BJ (cell line): ENCODE results near the gene HDLBP. TPM values are rescaled to one million over a fixed set of nuclear protein-coding genes. Genes with fewer than 3 reads are reported as not detected.

ENCODE experiments used
- CTCF ChIA-PET: fragments of 350-600 bp; formaldehyde crosslinking; extraction: SDS; loops from one replicate; lab custom pipeline; 2021; ENCODE audit warnings: antibody characterized with exemption, inconsistent platforms; lab: Yijun Ruan, JAX
- POLR2A ChIA-PET: fragments of 300-600 bp; sonication (Branson Sonifier 250); formaldehyde crosslinking; extraction: SDS; loops from one replicate; lab custom pipeline; 2021; ENCODE audit warnings: antibody characterized with exemption; lab: Charles Lee
- DNase-seq: peaks from one replicate; pipeline ENCODE4 v3.0.0-alpha.2; 2011; ENCODE audit warnings: low read depth
- H3K27me3 ChIP-seq: 2 replicates; pipeline ENCODE4 v1.6.0; 2011; ENCODE audit warnings: low read length; ENCODE audit not compliant: control insufficient read depth, insufficient read depth
- H3K36me3 ChIP-seq: 2 replicates; pipeline ENCODE4 v1.5.1; 2011; ENCODE audit warnings: low read length; ENCODE audit not compliant: control insufficient read depth, insufficient read depth
- H3K4me3 ChIP-seq: 2 replicates; pipeline ENCODE4 v1.5.1; 2011; ENCODE audit warnings: low read depth, mild to moderate bottlenecking, control low read depth, low read length
- polyA plus RNA-seq: library from polyadenylated mRNA; depleted of rRNA; stranded (reverse); fragments of >200 nt; gene quantifications from 2 replicates; pipeline ENCODE4 v1.2.3, GENCODE V29; 2011
- TF ChIP-seq, protein P1 (sequence below): IDR thresholded peaks from 2 replicates; pipeline ENCODE4 v1.5.1; 2011; ENCODE audit warnings: low read depth, mild to moderate bottlenecking, control low read depth, inconsistent platforms, low read length, moderate library complexity; ENCODE audit not compliant: insufficient read depth

HDLBP gene
- polyA plus RNA-seq, 1 experiment: 948 TPM

DNA sequence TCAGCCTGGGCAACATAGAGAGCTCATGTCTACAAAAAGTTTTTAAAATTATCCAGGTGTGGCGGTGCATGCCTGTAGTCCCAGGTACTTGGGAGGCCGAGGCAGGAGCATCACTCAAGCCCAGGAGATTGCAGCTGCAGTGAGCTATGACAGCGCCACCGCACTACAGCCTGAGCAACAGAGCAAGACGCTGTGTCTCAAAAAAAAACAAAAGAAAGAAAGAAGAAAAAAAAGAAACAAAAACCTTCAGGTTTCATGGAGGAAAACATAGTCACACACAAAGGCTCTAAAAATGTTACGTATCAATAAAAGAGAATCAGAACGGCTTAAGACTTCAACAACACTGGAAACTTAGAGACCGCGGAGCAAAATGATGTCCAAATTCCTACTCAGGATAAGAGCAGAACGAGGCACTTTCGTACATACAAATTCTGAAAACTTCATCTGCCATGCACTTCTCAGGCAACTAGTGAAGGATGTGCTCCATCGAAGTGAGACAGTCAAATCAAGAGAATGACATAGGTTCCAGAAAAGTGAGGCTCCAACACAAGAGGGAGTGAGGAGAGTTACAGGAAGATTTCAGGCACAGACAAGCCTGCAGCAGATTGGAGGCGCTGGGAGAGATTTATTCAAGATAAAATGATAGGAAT lies 4.4 kb downstream of the HDLBP start:
- H3K27me3 ChIP-seq: no peaks in the 10 kb centered on the region
- DNase-seq: no peak
- TF ChIP-seq, protein P1, sequence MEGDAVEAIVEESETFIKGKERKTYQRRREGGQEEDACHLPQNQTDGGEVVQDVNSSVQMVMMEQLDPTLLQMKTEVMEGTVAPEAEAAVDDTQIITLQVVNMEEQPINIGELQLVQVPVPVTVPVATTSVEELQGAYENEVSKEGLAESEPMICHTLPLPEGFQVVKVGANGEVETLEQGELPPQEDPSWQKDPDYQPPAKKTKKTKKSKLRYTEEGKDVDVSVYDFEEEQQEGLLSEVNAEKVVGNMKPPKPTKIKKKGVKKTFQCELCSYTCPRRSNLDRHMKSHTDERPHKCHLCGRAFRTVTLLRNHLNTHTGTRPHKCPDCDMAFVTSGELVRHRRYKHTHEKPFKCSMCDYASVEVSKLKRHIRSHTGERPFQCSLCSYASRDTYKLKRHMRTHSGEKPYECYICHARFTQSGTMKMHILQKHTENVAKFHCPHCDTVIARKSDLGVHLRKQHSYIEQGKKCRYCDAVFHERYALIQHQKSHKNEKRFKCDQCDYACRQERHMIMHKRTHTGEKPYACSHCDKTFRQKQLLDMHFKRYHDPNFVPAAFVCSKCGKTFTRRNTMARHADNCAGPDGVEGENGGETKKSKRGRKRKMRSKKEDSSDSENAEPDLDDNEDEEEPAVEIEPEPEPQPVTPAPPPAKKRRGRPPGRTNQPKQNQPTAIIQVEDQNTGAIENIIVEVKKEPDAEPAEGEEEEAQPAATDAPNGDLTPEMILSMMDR: no peak
- H3K36me3 ChIP-seq: no peaks in the 10 kb centered on the region; the same call in 1 of the 2 replicates
- CTCF ChIA-PET: no interaction called here
- H3K4me3 ChIP-seq: no peak overlapping the region
- POLR2A ChIA-PET: no interaction called here

DNA sequence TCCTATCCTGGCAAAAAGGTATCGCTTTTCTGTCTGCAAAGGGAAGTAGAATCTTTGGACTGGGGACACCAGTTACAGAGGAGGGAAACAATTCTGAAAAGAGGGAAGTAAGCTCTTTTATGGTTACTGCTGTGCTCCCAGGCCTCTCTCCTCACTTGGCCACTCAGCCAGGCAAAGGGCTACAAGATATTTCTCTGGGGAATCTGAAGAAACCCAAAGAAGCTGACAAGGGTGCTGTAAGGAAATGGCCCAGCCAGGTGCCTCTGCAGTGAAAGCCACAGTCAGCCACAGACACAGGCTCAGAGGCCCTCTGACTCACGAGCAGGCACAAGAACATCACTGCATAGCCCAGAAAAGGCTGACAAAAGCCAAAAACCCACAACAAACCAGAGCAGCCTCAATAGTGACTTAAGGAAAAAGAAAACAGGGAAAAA lies 5.8 kb downstream of the HDLBP start:
- TF ChIP-seq, protein P1: no peak
- no peak for DNase-seq
- CTCF ChIA-PET: no interaction called here
- Histone ChIP-seq H3K4me3 (no peak overlapping the region), H3K36me3 (no peaks in the 10 kb centered on the region; the same call in 1 of the 2 replicates), H3K27me3 (no peaks in the 10 kb centered on the region)
- POLR2A ChIA-PET: no interaction called here

DNA sequence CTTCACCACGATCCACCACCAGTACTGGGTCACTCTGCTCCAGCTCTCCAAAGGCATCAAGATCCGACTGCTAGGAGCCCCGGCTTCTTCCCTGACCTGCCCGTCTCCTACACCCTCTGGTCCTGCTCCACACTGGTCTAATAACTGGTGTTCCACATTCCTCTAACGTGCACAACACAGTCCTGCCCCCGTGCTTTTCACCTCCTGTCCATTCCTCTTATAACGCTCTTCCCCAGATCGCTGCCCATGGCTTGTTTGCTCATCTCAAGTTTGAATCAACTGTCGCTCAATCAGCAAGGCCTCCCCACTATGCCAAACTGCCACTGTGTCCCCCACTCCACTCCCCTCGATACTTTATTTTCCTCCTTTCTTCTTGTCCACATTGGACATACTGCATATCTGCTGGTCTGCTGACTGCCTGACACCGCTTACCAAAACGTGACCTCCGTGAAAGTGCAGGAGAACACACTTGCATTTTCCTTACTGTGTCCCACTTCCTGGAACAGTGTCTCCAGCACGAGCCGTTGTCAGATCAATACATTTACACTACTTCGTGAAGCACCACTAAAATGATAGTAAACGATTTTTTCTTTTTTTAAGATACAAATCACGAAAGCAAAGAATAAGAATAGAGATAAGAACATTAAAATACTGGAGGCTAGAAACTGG lies 6.5 kb downstream of the HDLBP start:
- DNase-seq: no peak
- ChIA-PET CTCF (no interaction called here), POLR2A (no interaction called here)

DNA sequence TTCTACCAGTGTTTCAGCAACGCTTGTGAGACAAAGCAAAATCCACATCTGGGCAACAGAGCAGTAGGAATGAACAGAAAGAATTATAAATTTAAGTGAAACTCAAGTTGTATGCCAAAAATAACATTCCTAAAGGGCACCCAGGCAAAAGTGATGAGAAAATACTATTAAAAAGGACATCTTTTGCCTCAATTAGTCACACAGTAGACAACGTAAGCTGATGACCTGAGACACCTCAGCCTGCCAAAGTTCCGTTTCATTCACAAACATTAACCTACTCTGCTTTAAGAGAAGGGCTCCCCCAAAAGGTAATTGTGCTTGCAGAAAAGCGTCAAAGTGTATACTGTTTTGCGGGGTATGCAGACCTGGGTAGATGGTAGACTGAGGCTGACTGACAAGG lies 7.2 kb downstream of the HDLBP start:
- TF ChIP-seq, protein P1: no peak
- Histone ChIP-seq H3K36me3 (no peaks in the 10 kb centered on the region; the same call in 1 of the 2 replicates), H3K4me3 (no peak overlapping the region), H3K27me3 (no peaks in the 10 kb centered on the region)
- ChIA-PET POLR2A (no interaction called here), CTCF (interaction anchor here (1.4 kb wide), 1 partner anchor 30 kb away, joined by 3 read pairs; no protein-coding TSS in a partner anchor)
- DNase-seq: no peak

More for the DNA sequence above, 6.5 kb downstream of the HDLBP start:
- TF ChIP-seq, protein P1: no peak
- Histone ChIP-seq H3K4me3 (no peak overlapping the region), H3K36me3 (no peaks in the 10 kb centered on the region; the same call in 1 of the 2 replicates), H3K27me3 (no peaks in the 10 kb centered on the region)

DNA sequence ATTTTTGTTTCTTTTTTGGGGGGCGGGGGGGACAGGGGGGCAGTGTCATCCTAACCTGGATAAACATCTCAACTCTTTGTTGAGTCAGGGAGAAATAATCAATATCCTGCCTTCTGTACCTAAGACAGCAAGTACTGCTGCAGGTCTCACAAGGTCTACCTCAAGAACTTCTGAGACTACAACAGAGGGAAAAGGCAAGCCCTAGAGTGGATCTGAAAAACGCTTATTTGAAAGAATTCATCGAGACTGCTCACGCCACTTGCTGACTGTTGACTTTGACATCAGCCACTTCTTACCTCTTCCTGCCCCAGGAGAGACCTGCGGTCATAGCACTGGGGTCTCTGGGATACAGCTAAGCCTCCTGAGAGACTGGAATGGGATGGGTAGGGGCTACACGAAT lies 8.4 kb downstream of the HDLBP start:
- CTCF ChIA-PET: interaction anchor here (1.4 kb wide), 1 partner anchor 29 kb away, joined by 3 read pairs; no protein-coding TSS in a partner anchor
- TF ChIP-seq, protein P1: no peak
- no peaks in the 10 kb centered on the region; the same call in 1 of the 2 replicates for H3K36me3 ChIP-seq

More for the DNA sequence above, 8.4 kb downstream of the HDLBP start:
- Histone ChIP-seq H3K27me3 (no peaks in the 10 kb centered on the region), H3K4me3 (no peak overlapping the region)
- DNase-seq: no peak
- POLR2A ChIA-PET: interaction anchor here (0.6 kb wide), 1 partner anchor 721 kb away, joined by 4 read pairs; no protein-coding TSS in a partner anchor
